HG03354 (cell line): Measurements from ENCODE around the gene GOLGA6D.
"Not testable (repeated sequence)": the region's sequence is repeated elsewhere in the genome, so short reads cannot be mapped to it uniquely, and the experiment has no call there.

Experiments used
- ATAC-seq: cut with Tn5 transposase; IDR thresholded peaks from one replicate; pipeline ENCODE4 v1.9.1; 2021; ENCODE audit warnings: mild to moderate bottlenecking; ENCODE audit not compliant: unreplicated experiment, poor library complexity, severe bottlenecking

Gene GOLGA6D

GRCh38 chr15:75278497-75278896 is 4.1 kb upstream of the GOLGA6D start:
- not testable (repeated sequence) for ATAC-seq

DNA sequence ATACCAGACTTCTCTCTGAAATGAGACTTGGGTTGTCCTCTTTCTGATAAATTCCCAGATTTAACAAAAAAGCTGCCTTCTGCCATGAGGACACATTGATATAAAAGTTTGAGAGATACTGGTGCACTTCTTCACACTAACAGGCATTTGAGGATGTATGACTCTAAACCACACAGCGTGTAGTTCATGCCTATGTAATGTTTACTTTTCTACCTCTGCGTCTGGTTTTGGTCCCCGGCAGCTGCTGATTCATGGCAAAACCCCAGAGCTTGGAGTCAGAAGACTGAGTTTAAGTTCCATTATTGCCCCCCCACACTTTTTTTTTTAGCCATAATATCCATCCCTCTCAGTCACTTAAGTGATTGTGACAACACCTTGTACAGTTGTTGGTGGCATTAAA is 1.5 kb downstream of the GOLGA6D start:
- ATAC-seq = not testable (repeated sequence)

GRCh38 chr15:75293660-75294059 is 11.0 kb downstream of the GOLGA6D start:
- not testable (repeated sequence) for ATAC-seq

GRCh38 chr15:75298541-75299310 is 16.1 kb downstream of the GOLGA6D start:
- not testable (repeated sequence) for ATAC-seq

GRCh38 chr15:75299311-75299688 is 16.7 kb downstream of the GOLGA6D start:
- not testable (repeated sequence) for ATAC-seq

DNA sequence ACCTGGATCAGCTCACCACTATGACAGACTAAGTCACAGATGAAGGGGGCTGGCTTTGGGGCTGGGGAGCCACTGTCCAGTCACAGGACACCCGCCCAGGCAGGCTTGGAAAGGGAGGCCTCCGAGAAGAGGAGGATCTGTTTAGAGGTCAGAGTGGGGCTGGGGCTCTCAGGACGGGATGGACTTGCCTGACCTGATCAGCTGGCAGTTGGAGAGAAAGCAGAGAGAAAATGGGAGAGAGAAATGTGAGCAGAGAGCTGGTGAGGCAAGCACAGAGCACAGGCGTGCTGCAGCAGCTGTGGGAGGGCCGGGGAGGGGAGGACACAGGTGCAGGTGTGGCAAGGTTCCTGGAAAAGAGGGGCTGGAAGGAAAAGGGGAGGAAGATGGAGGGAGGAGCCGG is 17.4 kb downstream of the GOLGA6D start:
- ATAC-seq = not testable (repeated sequence)

DNA sequence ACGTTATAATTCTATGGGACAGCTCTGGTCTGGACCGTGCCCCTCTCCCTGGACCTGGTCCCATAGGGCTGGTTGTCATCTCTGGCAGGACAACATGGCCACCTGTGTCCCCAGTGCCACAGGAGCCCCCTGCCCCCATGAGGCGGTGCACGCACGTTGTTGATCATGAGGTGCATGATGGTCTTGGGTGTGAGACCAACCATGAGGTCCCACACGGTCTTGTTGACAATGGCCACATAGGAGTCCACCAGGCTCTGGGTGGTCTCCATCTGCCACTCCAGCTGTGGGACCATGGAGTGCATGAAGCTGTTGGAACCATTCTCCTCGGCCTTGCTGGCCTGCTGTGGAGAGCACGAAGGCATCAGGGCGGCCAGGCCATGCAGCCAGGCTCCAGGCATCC is 19.7 kb downstream of the GOLGA6D start:
- no peak for ATAC-seq

- not testable (repeated sequence) for ATAC-seq
Measured at GRCh38 chr15:75302753-75303152, 20.1 kb downstream of the GOLGA6D start.

GRCh38 chr15:75306188-75306587 is 23.6 kb downstream of the GOLGA6D start:
- ATAC-seq = no peak

- no peak for ATAC-seq
Measured at GRCh38 chr15:75307778-75308390, 25.2 kb downstream of the GOLGA6D start.

GRCh38 chr15:75309711-75310110 is 27.1 kb downstream of the GOLGA6D start:
- ATAC-seq = no peak

DNA sequence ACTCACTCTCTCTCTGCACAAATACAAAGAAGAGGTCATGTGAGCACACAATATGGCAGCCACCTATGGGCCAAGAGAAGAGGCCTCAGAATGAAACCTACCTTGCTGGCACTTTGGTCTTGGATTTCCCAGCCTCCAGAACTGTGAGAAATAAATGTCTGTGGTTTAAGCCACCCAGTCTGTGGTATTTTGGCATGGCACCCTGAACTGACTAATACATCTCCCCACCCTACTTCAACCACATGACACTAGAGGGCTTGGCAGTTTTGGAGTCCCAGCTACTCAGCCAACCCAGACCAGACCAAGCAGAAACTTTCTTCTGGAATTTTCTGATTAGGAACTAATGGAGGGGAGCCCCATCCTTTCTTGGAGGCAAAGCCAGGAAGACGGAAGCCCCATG is 29.9 kb downstream of the GOLGA6D start:
- ATAC-seq = not testable (repeated sequence)

DNA sequence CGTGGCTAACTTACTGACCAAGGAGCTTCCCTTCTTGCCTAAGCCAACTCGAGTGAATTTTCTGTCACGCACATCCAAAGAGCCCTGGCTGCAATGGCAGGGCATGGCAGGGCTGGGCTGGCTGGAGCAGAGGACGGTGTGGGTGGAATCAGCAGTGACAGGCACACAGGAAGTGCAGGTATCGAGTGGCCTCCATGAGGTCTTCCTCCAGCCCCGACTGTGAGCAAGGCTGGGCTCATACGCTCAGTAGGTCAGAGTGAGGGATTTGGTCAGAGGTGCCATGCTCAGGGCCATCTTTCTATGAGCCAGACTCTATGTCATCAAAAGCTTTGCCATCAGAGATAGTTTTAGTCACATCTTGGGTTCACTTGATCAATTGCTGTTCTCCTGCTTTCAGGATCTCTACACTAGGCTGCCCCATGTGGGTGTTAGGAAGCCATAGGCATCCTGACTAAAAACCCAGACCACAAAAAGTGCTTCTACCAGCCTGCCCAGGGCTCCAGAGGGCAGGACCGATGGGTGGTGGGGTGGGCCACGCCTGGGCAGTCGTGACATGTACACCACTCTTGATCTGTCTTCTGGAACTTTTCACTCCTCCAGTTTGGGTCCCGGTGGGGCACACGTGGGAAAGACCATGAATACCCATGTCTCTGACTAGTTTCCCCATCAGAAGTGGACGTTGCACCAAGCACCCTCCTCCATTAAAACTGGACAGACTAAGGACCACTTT is 30.6 kb downstream of the GOLGA6D start:
- ATAC-seq = no peak

DNA sequence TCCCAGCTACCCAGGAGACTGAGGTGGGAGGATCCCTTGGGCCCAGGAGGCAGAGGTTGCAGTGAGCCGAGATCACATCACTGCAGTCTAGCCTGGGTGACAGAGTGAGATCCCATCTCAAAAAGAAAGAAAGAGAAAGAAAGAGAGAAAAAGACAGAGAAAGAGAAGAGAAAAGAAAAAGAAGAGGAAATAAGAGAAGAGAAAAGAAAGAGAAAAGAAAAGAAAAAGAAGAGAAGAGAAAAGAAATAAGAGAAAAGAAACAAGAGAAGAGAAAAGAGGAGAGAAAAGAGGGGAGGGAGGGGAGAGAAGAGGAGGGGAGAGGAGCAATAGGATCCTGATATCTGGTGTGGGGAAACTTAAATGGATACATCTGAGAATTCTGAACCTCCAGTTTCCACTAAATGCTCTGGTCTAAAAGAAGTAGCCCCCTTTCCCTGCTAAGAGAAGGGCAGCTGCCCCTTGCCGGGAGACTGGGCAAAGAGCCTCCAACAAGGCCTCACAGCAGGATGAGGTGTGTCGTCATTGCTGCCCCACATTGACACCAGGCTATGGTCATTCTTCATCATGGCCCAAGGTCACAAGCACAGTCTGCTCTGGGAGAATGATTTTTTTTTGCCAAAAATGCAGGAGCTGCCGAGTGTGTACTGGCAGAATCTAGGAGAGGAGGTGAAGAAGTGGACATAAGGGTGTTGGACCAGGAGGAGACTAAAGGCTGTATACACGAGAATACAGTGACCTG is 32.1 kb downstream of the GOLGA6D start:
- no peak for ATAC-seq

GRCh38 chr15:75319231-75319897 is 36.7 kb downstream of the GOLGA6D start:
- not testable (repeated sequence) for ATAC-seq

- no peak for ATAC-seq
Measured at GRCh38 chr15:75321711-75322110, 39.1 kb downstream of the GOLGA6D start.

DNA sequence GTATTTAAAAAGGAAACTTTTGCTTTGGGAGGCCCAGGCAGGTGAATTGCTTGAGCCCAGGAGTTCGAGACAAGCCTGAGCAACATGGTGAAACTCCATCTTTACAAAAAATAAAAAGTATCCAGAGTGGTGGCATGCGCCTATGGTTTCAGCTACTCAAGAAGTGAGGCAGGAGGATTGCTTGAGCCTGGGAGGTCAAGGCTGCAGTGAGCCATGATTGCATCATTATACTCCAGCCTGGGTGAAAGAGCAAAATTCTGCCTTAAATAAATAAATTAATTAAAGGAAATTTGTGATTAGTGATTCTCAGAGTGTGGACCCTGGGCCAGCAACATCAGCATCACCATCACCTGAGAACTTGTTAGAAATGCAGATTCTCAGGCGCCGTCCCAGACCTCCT is 43.3 kb downstream of the GOLGA6D start:
- no peak for ATAC-seq

DNA sequence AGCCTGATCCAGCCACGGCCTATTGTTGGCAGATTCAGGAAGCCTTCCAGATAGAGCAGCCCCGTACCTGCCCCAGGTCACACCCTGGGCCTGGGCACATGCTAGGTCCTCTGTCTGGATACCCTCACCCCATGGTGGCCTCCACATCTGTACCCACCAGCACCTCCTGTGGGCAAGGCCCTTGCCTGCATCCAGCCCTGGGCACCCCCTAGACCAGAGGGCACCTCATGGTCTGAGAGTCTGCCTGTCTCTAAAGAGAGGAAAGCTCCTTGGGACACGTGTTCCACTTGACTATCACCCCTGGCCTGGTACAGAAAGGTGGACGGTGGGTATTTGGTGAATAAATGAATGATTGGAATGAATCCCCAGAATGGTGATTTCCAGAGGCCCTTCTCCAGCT is 44.4 kb downstream of the GOLGA6D start:
- ATAC-seq = no peak

DNA sequence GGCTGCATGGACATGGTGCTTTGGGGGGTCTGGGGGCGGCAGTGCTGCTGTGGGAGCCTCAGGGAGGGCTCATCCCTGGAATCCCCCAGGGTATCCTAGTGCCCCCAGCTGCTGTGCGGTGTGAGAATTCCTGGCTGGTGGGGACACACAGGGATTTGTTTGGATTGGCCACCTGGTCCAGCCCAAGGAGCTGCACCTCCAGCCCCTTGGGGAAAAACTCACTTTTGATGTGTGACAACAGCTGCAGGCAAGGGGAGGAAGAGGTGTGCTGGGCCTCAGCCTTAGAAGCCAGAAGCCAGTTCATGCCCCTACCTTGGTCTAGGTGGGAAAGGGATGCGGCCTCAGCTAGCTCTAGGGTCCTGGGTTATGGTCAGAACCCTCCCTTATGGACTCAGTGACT is 44.9 kb downstream of the GOLGA6D start:
- ATAC-seq = no peak
